Stimulated activated CD8-positive, alpha-beta memory T cell treated with anti-CD3 and anti-CD28 coated beads, Interleukin-7, amount 100 ng/mL, for 24 hours (primary cell): ENCODE results near the gene RAB20.
A peak's percentile ranks its signal among the peaks of the same experiment; 100 is the strongest.
"Not testable (repeated sequence)": the region's sequence is repeated elsewhere in the genome, so short reads cannot be mapped to it uniquely, and the experiment has no call there.

Source experiments
- DNase-seq: peaks from one replicate; pipeline ENCODE4 v3.0.0-alpha.2; 2020; ENCODE audit warnings: low read depth

RAB20 gene, protein sequence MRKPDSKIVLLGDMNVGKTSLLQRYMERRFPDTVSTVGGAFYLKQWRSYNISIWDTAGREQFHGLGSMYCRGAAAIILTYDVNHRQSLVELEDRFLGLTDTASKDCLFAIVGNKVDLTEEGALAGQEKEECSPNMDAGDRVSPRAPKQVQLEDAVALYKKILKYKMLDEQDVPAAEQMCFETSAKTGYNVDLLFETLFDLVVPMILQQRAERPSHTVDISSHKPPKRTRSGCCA

DNA sequence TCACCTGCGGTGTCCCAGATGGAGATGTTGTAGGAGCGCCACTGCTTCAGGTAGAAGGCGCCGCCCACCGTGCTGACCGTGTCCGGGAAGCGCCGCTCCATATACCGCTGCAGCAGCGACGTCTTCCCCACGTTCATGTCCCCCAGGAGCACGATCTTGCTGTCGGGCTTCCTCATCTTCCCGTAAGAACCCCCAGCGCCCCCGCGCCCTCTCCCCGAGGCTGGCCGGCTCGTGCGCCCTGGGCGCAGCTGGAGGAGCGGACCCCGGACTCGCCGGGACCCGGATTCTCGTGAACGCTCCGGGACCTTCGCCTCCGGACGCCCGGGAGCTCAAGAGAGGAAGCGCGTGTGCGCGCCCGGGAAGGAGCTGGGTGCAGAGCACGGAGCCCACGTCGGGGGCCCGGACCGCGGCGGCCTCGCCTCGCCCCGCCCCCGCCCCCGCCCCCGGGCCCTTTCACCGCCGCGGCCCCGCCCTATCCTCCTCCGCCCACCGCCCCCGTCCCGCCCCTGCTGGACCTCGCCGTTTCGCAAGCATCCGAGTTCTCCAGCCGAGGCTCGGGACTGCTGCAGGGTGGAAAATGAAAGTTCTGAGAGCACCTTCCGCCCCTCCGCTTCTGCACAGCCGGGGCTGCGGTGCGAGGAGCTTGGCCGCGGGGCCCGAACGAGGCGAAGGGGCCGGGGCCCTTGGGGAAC is at the start of gene RAB20:
Gene RAB20, minus strand, starts transcription at position 379 of the 692 bp plus-strand sequence. Its CDS starts 203 bp downstream, at position 176.
- DNase-seq = peak; percentile 19

- DNase-seq = no peak
These were observed 49.6 kb upstream of the RAB20 start for GRCh38 chr13:110610955-110611595.

- no peak for DNase-seq
These were observed 46.2 kb upstream of the RAB20 start for GRCh38 chr13:110607675-110608224.

- not testable (repeated sequence) for DNase-seq
These were observed 44.8 kb upstream of the RAB20 start for GRCh38 chr13:110606281-110606680.

- DNase-seq = no peak
These were observed 43.6 kb upstream of the RAB20 start for GRCh38 chr13:110605132-110605531.

DNA sequence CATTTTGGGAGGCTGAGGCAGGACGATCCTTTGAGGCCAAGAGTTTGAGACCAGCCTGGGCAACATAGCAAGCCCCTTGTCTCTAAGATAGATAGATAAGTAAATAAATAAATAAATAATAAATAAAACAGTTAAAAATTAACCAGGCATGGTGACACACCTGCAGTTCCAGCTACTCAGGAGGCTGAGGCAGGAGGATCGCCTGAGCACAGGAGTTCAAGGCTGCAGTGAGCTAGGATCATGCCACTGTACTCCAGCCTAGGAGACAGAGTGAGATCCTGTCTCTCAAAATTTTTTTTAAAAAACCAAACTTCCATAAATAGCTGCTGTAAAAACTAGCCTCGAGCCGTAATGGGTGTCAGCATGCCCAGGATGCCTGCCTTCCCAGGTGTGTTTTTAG is 39.5 kb upstream of the RAB20 start:
- no peak for DNase-seq

- DNase-seq = no peak
These were observed 38.8 kb upstream of the RAB20 start for GRCh38 chr13:110600261-110600819.

DNA sequence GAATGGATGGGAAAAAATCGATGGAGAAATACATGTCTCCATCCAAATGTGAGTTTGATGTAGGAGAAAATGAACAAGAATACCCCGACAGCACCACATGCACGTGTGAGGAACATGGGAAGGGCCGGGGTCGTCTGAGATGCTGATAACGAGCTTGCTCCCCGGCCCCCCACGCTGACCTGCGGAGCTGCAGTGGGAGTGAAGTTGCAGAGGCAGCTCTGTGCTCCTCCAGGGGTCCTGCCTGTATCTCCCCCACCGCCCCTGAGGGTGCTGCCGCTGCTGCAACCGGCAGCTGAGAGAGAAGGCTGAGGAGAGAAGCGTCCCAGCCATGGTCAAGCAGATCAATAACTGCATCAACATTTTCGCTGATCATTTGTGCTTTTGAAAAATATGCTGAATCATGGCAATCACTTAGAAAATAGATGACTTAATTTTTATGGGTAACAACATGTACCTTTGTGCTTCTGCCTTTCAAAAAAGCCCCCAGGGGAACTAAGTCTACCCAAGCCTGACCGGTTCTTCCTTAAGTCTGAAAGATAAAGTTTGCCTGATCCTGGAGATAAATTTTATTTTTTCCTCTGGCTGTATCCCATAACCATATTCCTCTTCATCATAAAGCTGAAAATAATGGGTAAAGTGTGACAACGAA is 35.6 kb upstream of the RAB20 start:
- DNase-seq = no peak

GRCh38 chr13:110593430-110594130 is 32.1 kb upstream of the RAB20 start:
- DNase-seq = no peak

- no peak for DNase-seq
These were observed 31.1 kb upstream of the RAB20 start for GRCh38 chr13:110592665-110593064.

- no peak for DNase-seq
These were observed 29.1 kb upstream of the RAB20 start for GRCh38 chr13:110590577-110590976.

DNA sequence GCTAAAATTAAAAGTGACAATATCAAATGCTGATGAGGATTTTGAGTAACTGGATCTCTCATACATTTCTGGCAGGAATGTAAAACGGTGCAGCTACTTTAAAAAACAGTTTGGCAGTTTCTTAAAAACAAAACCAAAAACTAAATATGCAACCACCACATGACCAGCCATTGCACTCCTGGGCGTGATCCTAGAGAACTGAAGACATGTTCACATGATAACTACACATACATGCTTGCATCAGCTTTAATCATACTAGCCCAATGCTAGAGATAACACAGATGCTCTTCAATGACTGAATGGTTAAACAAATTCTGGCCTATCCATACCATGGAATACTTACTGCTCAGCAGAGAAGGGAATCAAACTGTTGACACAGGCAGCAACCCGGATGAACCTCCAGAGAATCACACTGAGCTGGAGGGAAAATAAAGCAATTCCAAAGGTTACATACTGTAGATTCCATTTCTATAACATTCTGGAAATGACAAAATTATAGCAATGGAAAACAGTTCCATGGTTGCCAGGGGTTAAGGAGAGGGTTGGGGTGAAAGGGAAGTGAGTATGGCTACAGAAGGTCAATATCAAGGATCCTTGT is 28.4 kb upstream of the RAB20 start:
- DNase-seq = no peak

GRCh38 chr13:110583178-110583865 is 21.8 kb upstream of the RAB20 start:
- no peak for DNase-seq

GRCh38 chr13:110582421-110582954 is 21.0 kb upstream of the RAB20 start:
- DNase-seq = no peak

GRCh38 chr13:110581506-110582185 is 20.1 kb upstream of the RAB20 start:
- DNase-seq = no peak

GRCh38 chr13:110580800-110581199 is 19.3 kb upstream of the RAB20 start:
- no peak for DNase-seq

- DNase-seq = no peak
These were observed 16.8 kb upstream of the RAB20 start for GRCh38 chr13:110578363-110578762.

- DNase-seq = no peak
These were observed 15.4 kb upstream of the RAB20 start for GRCh38 chr13:110576736-110577476.

- no peak for DNase-seq
These were observed 14.5 kb upstream of the RAB20 start for GRCh38 chr13:110576070-110576394.
